ENCODE data around the gene NDUFS2. TPM values are rescaled to one million over a fixed set of nuclear protein-coding genes. Genes with fewer than 3 reads are reported as not detected.

Gene NDUFS2
- total and polyA plus RNA-seq, 10 of the 15 experiments (the other 5 are each of a cell fraction or from before 2014, with no cell fraction given): 66.5 to 215 (median 148) TPM

- no peak for TF ChIP-seq ZBTB40 (IDR thresholded peaks at IDR 0.05; ENCODE audit: borderline replicate concordance)
Observed at GRCh38 chr1:161193561-161194235, 8.5 kb upstream of the NDUFS2 start (continued).

- Histone ChIP-seq H3K9ac (ENCODE audit: control insufficient read depth, insufficient read depth, low read length) (no peak overlapping the region), H3K79me2 (ENCODE audit: control insufficient read depth, insufficient read depth, low read length) (no peaks in the 10 kb centered on the region), H3K27me3 (replicated peaks in 1 of 2; ENCODE audit: control insufficient read depth in 2 of 2, insufficient read depth in 2 of 2, low read length in 1 of 2) (no peaks in the 10 kb centered on the region), H3K4me2 (ENCODE audit: control insufficient read depth, insufficient read depth) (peak overlapping the region; percentile 74), H2AFZ (ENCODE audit: control insufficient read depth, low read depth, low read length) (peak overlapping the region; percentile 19; the same call in 1 of the 2 replicates), H3K4me1 (ENCODE audit: control insufficient read depth, insufficient read depth, low read length) (peaks cover 18% of the 10 kb centered on the region), H3K27ac (ENCODE audit: control insufficient read depth, insufficient read depth) (0 out of 2 replicates have a peak overlapping the region, but pooled peaks have one; percentile 4), H3K4me3 (no peak overlapping the region), H4K20me1 (ENCODE audit: control insufficient read depth, insufficient read depth) (no peaks in the 10 kb centered on the region), H3K9me3 (replicated peaks; ENCODE audit: control insufficient read depth, insufficient read depth, low read length) (no peaks in the 10 kb centered on the region), H3K36me3 (ENCODE audit: control insufficient read depth in 2 of 2, insufficient read depth in 2 of 2, low read length in 1 of 2) (no peaks in the 10 kb centered on the region)
- DNase-seq (ENCODE audit: low read depth, low spot score): no peak
- ChIA-PET POLR2A (interaction anchor here (0.5 to 3.3 kb wide), 4 partner anchors 9 to 41 kb away, joined by 3 to 18 read pairs (median 4); partner anchors contain the start of genes TOMM40L and UFC1), SMC1A (ENCODE audit: uncharacterized antibody, unreplicated experiment) (interaction anchor here (0.7 to 5.3 kb wide), 10 partner anchors 9 to 189 kb away, joined by 3 to 55 read pairs (median 6); partner anchors contain the start of genes NDUFS2, PPOX and TOMM40L), CTCF (interaction anchor here (1.0 to 7.0 kb wide), 10 partner anchors 9 to 188 kb away, joined by 3 to 164 read pairs (median 6); partner anchors contain the start of genes APOA2, PPOX and TOMM40L), RAD21 (ENCODE audit: unreplicated experiment) (interaction anchor here (1.1 to 7.2 kb wide), 7 partner anchors 9 to 30 kb away, joined by 3 to 55 read pairs (median 4); partner anchors contain the start of genes APOA2, PPOX and TOMM40L)
- in situ Hi-C loops (cut with MboI) (loop anchor here (10.0 kb wide), 1 partner anchor 550 kb away; the partner anchor contains the start of gene DUSP12), intact Hi-C loops (cut with micrococcal nuclease; ENCODE audit: unreplicated experiment) (no loop called here)
- peak; percentile 71 for ATAC-seq
- WGBS (ENCODE audit: insufficient coverage, insufficient replicate concordance, low lambda C conversion rate, missing lambda C conversion rate): 68% methylated on average over 4 of the region's 4 CpGs
- FAIRE-seq: no peak
- BruUV-seq (replicated peaks): no TSS peak
- TF ChIP-seq POLR2A (IDR thresholded peaks at IDR 0.05; ENCODE audit: low read depth, low read length): no peak
- TF ChIP-seq TBL1XR1 (IDR thresholded peaks at IDR 0.05; ENCODE audit: low read depth, low read length): no peak
- TF ChIP-seq SMAD1 (IDR thresholded peaks at IDR 0.05; ENCODE audit: low read depth, partially characterized antibody): no peak
- 0 out of 2 replicates have a peak, but pooled peaks have one; percentile 44 for TF ChIP-seq CHD2 (IDR thresholded peaks at IDR 0.05; ENCODE audit: borderline replicate concordance, low read depth, low read length)
- no peak for TF ChIP-seq ETV6 (conservative IDR thresholded peaks at IDR 0.05 in 1 of 2, IDR thresholded peaks at IDR 0.05 in 1 of 2; ENCODE audit: borderline replicate concordance in 1 of 2, low read depth in 1 of 2)
- TF ChIP-seq RBBP5 (conservative IDR thresholded peaks at IDR 0.05): no peak
- TF ChIP-seq CUX1 (IDR thresholded peaks at IDR 0.05; ENCODE audit: insufficient replicate concordance, low read depth, low read length): no peak
- TF ChIP-seq CHD1 (IDR thresholded peaks at IDR 0.05; ENCODE audit: low read depth, low read length): no peak
- TF ChIP-seq ELK1 (IDR thresholded peaks at IDR 0.05; ENCODE audit: low read depth, low read length): no peak
Observed at GRCh38 chr1:161195171-161195570, 7.0 kb upstream of the NDUFS2 start.
